IMR-90 (cell line): ENCODE results near the gene SLC12A4. TPM values are rescaled to one million over a fixed set of nuclear protein-coding genes. Genes with fewer than 3 reads are reported as not detected.

Experiments
- ATAC-seq: fragments of 200-7000 bp; cut with Tn5 transposase; 2 replicates; pipeline ENCODE4 v1.9.1; 2020; ENCODE audit warnings: low read depth, mild to moderate bottlenecking, moderate library complexity
- BruUV-seq: library from RNA; stranded (reverse); fragments of 400-500 nt; replicated peaks from 2 replicates; lab custom pipeline; 2021; lab: Mats Ljungman, UMichigan
- CTCF ChIA-PET: fragments of 300-600 bp; formaldehyde crosslinking; extraction: SDS; loops from one replicate; lab custom pipeline; 2021; ENCODE audit warnings: antibody characterized with exemption; lab: Yijun Ruan, JAX
- POLR2A ChIA-PET: fragments of 300-600 bp; sonication (Branson Sonifier 250); formaldehyde crosslinking; loops from one replicate; lab custom pipeline; 2022; ENCODE audit warnings: antibody characterized with exemption; ENCODE audit not compliant: unreplicated experiment; lab: Charles Lee
- DNase-seq: peaks from one replicate; pipeline ENCODE4 v3.0.0; 2013
- H2AFZ ChIP-seq: replicated peaks from 2 replicates; pipeline ENCODE3; 2013; ENCODE audit warnings: low read length, mild to moderate bottlenecking; ENCODE audit not compliant: poor library complexity
- H2AK5ac ChIP-seq: 2 replicates; pipeline ENCODE4 v1.6.1; 2013; ENCODE audit warnings: low read depth, low read length, inconsistent platforms
- H2AK9ac ChIP-seq: replicated peaks from 2 replicates; pipeline ENCODE3; 2013; ENCODE audit warnings: mild to moderate bottlenecking, low read depth, low read length, moderate library complexity; ENCODE audit not compliant: poor library complexity
- H2BK120ac ChIP-seq: 2 replicates; pipeline ENCODE4 v1.6.1; 2013; ENCODE audit warnings: low read depth, low read length, inconsistent platforms
- H2BK15ac ChIP-seq: 3 replicates; pipeline ENCODE4 v1.6.1; 2013; ENCODE audit warnings: low read depth, low read length, inconsistent platforms
- H2BK20ac ChIP-seq: 2 replicates; pipeline ENCODE4 v1.6.1; 2013; ENCODE audit warnings: low read depth, mild to moderate bottlenecking, inconsistent platforms, low read length, moderate library complexity
- H2BK5ac ChIP-seq: 2 replicates; pipeline ENCODE4 v1.6.1; 2013; ENCODE audit warnings: mild to moderate bottlenecking, low read depth, low read length, inconsistent platforms; ENCODE audit not compliant: poor library complexity, severe bottlenecking
- H3K14ac ChIP-seq: replicated peaks from 2 replicates; pipeline ENCODE4 v1.6.1; 2013; ENCODE audit warnings: low read depth, low read length, inconsistent platforms
- H3K18ac ChIP-seq: 2 replicates; pipeline ENCODE4 v1.6.1; 2013; ENCODE audit warnings: low read depth, low read length, control low read depth
- H3K23ac ChIP-seq: 2 replicates; pipeline ENCODE4 v1.6.1; 2013; ENCODE audit warnings: low read depth, low read length, inconsistent platforms
- H3K27ac ChIP-seq: 2 replicates; pipeline ENCODE4 v1.5.1; 2013; ENCODE audit warnings: mild to moderate bottlenecking, control low read depth, low read length; ENCODE audit not compliant: insufficient read depth
- H3K27me3 ChIP-seq: 2 replicates; pipeline ENCODE4 v1.6.1; 2013; ENCODE audit warnings: low read length; ENCODE audit not compliant: control insufficient read depth, insufficient read depth
- H3K36me3 ChIP-seq: 2 replicates; pipeline ENCODE4 v1.6.1; 2013; ENCODE audit warnings: low read length, mixed read lengths; ENCODE audit not compliant: control insufficient read depth, insufficient read depth
- H3K4ac ChIP-seq: 2 replicates; pipeline ENCODE4 v1.6.1; 2013; ENCODE audit warnings: low read depth, low read length, inconsistent platforms
- H3K4me1 ChIP-seq: 2 replicates; pipeline ENCODE4 v1.6.1; 2013; ENCODE audit warnings: low read length, mixed read lengths; ENCODE audit not compliant: control insufficient read depth, insufficient read depth
- H3K4me2 ChIP-seq: 2 replicates; pipeline ENCODE4 v1.6.1; 2013; ENCODE audit warnings: low read depth, mild to moderate bottlenecking, control low read depth, low read length, moderate library complexity
- H3K4me3 ChIP-seq: 2 replicates; pipeline ENCODE4 v1.5.1; 2013; ENCODE audit warnings: low read depth, mild to moderate bottlenecking, control low read depth, low read length, moderate library complexity; ENCODE audit not compliant: insufficient read depth
- H3K56ac ChIP-seq: 2 replicates; pipeline ENCODE4 v1.6.1; 2013; ENCODE audit warnings: low read length, inconsistent platforms; ENCODE audit not compliant: insufficient read depth; ENCODE audit errors: extremely low read depth
- H3K79me1 ChIP-seq, 2 experiments: 2 replicates each; pipeline ENCODE4 v1.6.1; 2013; ENCODE audit warnings: low read length in 2 of 2, inconsistent platforms in 1 of 2, low read depth in 1 of 2
- H3K9ac ChIP-seq: 2 replicates; pipeline ENCODE4 v1.6.1; 2013; ENCODE audit warnings: low read depth, low read length, control low read depth
- H3K9me1 ChIP-seq: 2 replicates; pipeline ENCODE4 v1.6.1; 2013; ENCODE audit warnings: low read length, inconsistent platforms; ENCODE audit not compliant: insufficient read depth
- H3K9me3 ChIP-seq: 2 replicates; pipeline ENCODE4 v1.6.1; 2013; ENCODE audit warnings: low read length; ENCODE audit not compliant: control insufficient read depth, insufficient read depth
- H4K20me1 ChIP-seq: 2 replicates; pipeline ENCODE4 v1.6.1; 2013; ENCODE audit warnings: low read length, inconsistent platforms; ENCODE audit not compliant: insufficient read depth
- H4K5ac ChIP-seq: 2 replicates; pipeline ENCODE4 v1.6.1; 2013; ENCODE audit warnings: mild to moderate bottlenecking, low read depth, low read length, control low read depth
- H4K8ac ChIP-seq, 2 experiments: 2 replicates each; pipeline ENCODE4 v1.6.1; 2013; ENCODE audit warnings: low read depth in 2 of 2, low read length in 2 of 2, control low read depth in 1 of 2, inconsistent platforms in 1 of 2
- H4K91ac ChIP-seq: 2 replicates; pipeline ENCODE4 v1.6.1; 2013; ENCODE audit warnings: low read depth, low read length, inconsistent platforms; ENCODE audit not compliant: insufficient read depth
- BHLHE40 ChIP-seq: fragments of 150-350 bp; IDR thresholded peaks from 2 replicates; pipeline ENCODE4 v1.6.1; 2016; ENCODE audit warnings: mild to moderate bottlenecking, low read depth, low read length
- CEBPB ChIP-seq: IDR thresholded peaks from 2 replicates; pipeline ENCODE4 v1.6.1; 2012; ENCODE audit warnings: low read depth, low read length, improper control_type of control experiment
- CHD1 ChIP-seq: IDR thresholded peaks from 2 replicates; pipeline ENCODE4 v1.6.1; 2012; ENCODE audit warnings: low read depth, low read length, improper control_type of control experiment
- FOS ChIP-seq: fragments of 150-350 bp; IDR thresholded peaks from 2 replicates; pipeline ENCODE4 v1.6.1; 2016; ENCODE audit warnings: low read depth, low read length
- MAFK ChIP-seq: IDR thresholded peaks from 2 replicates; pipeline ENCODE4 v1.6.1; 2012; ENCODE audit warnings: low read depth, low read length, improper control_type of control experiment
- MAZ ChIP-seq: IDR thresholded peaks from 2 replicates; pipeline ENCODE4 v1.6.1; 2012; ENCODE audit warnings: low read depth, mild to moderate bottlenecking, low read length, improper control_type of control experiment, moderate library complexity, borderline replicate concordance
- MXI1 ChIP-seq: IDR thresholded peaks from 2 replicates; pipeline ENCODE4 v1.6.1; 2012; ENCODE audit warnings: low read depth, mild to moderate bottlenecking, low read length, moderate library complexity, borderline replicate concordance
- NFE2L2 ChIP-seq: fragments of 150-350 bp; IDR thresholded peaks from 2 replicates; pipeline ENCODE4 v1.6.1; 2016; ENCODE audit warnings: low read depth, mild to moderate bottlenecking, low read length
- POLR2A ChIP-seq: IDR thresholded peaks from 2 replicates; pipeline ENCODE4 v1.6.1; 2012; ENCODE audit warnings: mild to moderate bottlenecking, low read depth, low read length
- RAD21 ChIP-seq: IDR thresholded peaks from 2 replicates; pipeline ENCODE4 v1.6.1; 2012; ENCODE audit warnings: low read length, improper control_type of control experiment
- RCOR1 ChIP-seq: IDR thresholded peaks from 2 replicates; pipeline ENCODE4 v1.6.1; 2012; ENCODE audit warnings: mild to moderate bottlenecking, low read length, improper control_type of control experiment; ENCODE audit not compliant: insufficient replicate concordance
- RFX5 ChIP-seq: IDR thresholded peaks from 2 replicates; pipeline ENCODE4 v1.8.0; 2012; ENCODE audit warnings: low read depth, mild to moderate bottlenecking, low read length, moderate library complexity
- SMC3 ChIP-seq: fragments of 150-350 bp; IDR thresholded peaks from 2 replicates; pipeline ENCODE4 v1.6.1; 2016; ENCODE audit warnings: low read depth, mild to moderate bottlenecking, antibody characterized with exemption, low read length, moderate library complexity
- whole genome bisulfite sequencing, 2 experiments: methylation state at CpG; one replicate each; pipeline versions ENCODE4 v1.1.5 to v1.1.7; 2013; ENCODE audit warnings: missing lambda C conversion rate in 2 of 2; ENCODE audit not compliant: insufficient read length in 1 of 2; ENCODE audit errors: extremely low coverage in 2 of 2; 5-methylcytosine and 5-hydroxymethylcytosine counted together
- dilution Hi-C: fragments of 300-500 bp; cut with HindIII; formaldehyde crosslinking; loops from one replicate; pipeline ENCODE4 v1.14.3; 2018; ENCODE audit warnings: low sequenced_read_pairs; ENCODE audit not compliant: unreplicated experiment
- in situ Hi-C: fragments of 300-500 bp; cut with MboI; formaldehyde crosslinking; loops from 3 replicates; pipeline ENCODE4 v1.14.3; 2019; ENCODE audit warnings: low sequenced_read_pairs, inconsistent platforms, mixed read lengths
- intact Hi-C: fragments of 100-400 bp; cut with micrococcal nuclease; formaldehyde crosslinking; loops from 2 replicates; pipeline ENCODE4 v1.10.0; 2022
- polyA plus RNA-seq, 3 experiments: library from polyadenylated mRNA; depleted of rRNA; stranded (reverse); fragments of >200 nt; gene quantifications; 2 replicates each; pipeline ENCODE4 v1.2.3, GENCODE V29; 2012; ENCODE audit warnings: low replicate concordance in 1 of 3
- total RNA-seq: library from RNA; depleted of rRNA; stranded (reverse); fragments of >200 nt; gene quantifications from 2 replicates; pipeline ENCODE4 v1.2.3, GENCODE V29; 2012
- TF ChIP-seq, protein P1 (sequence below): fragments of 150-350 bp; IDR thresholded peaks from 2 replicates; pipeline ENCODE4 v1.6.1; 2016; ENCODE audit warnings: low read depth, mild to moderate bottlenecking, low read length, moderate library complexity, borderline replicate concordance
- TF ChIP-seq, protein P2 (sequence below): conservative IDR thresholded peaks from 2 replicates; pipeline ENCODE4 v1.5.1; 2012; ENCODE audit warnings: mild to moderate bottlenecking, low read depth, low read length, improper control_type of control experiment
- TF ChIP-seq, protein P3 (sequence below): fragments of 150-350 bp; IDR thresholded peaks from 2 replicates; pipeline ENCODE4 v1.6.1; 2017; ENCODE audit warnings: mild to moderate bottlenecking, antibody characterized with exemption, low read length, low read depth

The SLC12A4 gene
- total and polyA plus RNA-seq, 2 of the 4 experiments (the other 2 are of a cell fraction): 36.6 to 132 TPM

DNA sequence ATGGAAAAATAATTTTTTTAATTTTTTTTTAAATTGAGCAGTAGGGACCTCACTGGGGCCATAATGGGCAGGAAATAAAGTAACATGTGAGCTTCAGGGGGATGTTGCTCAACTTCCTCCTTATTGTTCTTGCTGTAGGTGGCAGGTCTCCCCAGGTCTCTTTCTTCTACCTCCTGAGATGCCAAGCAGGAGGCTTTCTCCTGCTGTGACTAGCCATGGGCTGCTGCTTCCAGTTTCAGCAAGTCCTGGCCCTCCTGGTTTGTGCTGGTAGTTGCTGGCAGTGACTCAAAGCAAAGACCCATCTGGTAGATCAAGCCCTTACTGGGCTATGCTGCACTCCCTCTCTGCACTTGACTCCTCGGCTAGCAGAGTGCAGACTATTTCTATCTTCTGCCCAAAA lies 45.0 kb upstream of the SLC12A4 start:
- peaks cover 16% of the 10 kb centered on the region for H3K27me3 ChIP-seq
- no peaks in the 10 kb centered on the region for H3K36me3 ChIP-seq
- H3K9me1 ChIP-seq: peaks cover 2% of the 10 kb centered on the region; the same call in 1 of the 2 replicates
- H3K14ac ChIP-seq: no peak overlapping the region
- no peak overlapping the region for H3K23ac ChIP-seq
- BruUV-seq: no TSS peak
- dilution Hi-C loops (no loop called here), in situ Hi-C loops (no loop called here), intact Hi-C loops (no loop called here)
- H3K18ac ChIP-seq: no peak overlapping the region
- H4K20me1 ChIP-seq: no peaks in the 10 kb centered on the region
- H3K4me3 ChIP-seq: no peak overlapping the region
- ATAC-seq (no peak), DNase-seq (no peak)
- H2AK9ac ChIP-seq: no peak overlapping the region
- WGBS, 2 experiments: no CpG with 5 or more reads among the region's 1 CpG
- H3K27ac ChIP-seq: no peak overlapping the region
- no peak overlapping the region for H2AK5ac ChIP-seq
- H2BK5ac ChIP-seq: no peak overlapping the region
- no peaks in the 10 kb centered on the region for H3K4me1 ChIP-seq
- H3K9ac ChIP-seq: no peak overlapping the region
- no peak overlapping the region for H2BK20ac ChIP-seq
- TF ChIP-seq CEBPB (no peak), MAFK (no peak), NFE2L2 (no peak), RFX5 (no peak), SMC3 (no peak), MXI1 (no peak), CHD1 (no peak), RCOR1 (no peak), MAZ (no peak), BHLHE40 (no peak), RAD21 (no peak), FOS (no peak), POLR2A (no peak)
- TF ChIP-seq, protein P1, sequence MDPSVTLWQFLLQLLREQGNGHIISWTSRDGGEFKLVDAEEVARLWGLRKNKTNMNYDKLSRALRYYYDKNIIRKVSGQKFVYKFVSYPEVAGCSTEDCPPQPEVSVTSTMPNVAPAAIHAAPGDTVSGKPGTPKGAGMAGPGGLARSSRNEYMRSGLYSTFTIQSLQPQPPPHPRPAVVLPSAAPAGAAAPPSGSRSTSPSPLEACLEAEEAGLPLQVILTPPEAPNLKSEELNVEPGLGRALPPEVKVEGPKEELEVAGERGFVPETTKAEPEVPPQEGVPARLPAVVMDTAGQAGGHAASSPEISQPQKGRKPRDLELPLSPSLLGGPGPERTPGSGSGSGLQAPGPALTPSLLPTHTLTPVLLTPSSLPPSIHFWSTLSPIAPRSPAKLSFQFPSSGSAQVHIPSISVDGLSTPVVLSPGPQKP: no peak
- TF ChIP-seq, protein P2, sequence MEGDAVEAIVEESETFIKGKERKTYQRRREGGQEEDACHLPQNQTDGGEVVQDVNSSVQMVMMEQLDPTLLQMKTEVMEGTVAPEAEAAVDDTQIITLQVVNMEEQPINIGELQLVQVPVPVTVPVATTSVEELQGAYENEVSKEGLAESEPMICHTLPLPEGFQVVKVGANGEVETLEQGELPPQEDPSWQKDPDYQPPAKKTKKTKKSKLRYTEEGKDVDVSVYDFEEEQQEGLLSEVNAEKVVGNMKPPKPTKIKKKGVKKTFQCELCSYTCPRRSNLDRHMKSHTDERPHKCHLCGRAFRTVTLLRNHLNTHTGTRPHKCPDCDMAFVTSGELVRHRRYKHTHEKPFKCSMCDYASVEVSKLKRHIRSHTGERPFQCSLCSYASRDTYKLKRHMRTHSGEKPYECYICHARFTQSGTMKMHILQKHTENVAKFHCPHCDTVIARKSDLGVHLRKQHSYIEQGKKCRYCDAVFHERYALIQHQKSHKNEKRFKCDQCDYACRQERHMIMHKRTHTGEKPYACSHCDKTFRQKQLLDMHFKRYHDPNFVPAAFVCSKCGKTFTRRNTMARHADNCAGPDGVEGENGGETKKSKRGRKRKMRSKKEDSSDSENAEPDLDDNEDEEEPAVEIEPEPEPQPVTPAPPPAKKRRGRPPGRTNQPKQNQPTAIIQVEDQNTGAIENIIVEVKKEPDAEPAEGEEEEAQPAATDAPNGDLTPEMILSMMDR: no peak
- TF ChIP-seq, protein P3, sequence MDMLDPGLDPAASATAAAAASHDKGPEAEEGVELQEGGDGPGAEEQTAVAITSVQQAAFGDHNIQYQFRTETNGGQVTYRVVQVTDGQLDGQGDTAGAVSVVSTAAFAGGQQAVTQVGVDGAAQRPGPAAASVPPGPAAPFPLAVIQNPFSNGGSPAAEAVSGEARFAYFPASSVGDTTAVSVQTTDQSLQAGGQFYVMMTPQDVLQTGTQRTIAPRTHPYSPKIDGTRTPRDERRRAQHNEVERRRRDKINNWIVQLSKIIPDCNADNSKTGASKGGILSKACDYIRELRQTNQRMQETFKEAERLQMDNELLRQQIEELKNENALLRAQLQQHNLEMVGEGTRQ: no peak
- no peak overlapping the region for H4K91ac ChIP-seq
- H3K79me1 ChIP-seq: no peaks in the 10 kb centered on the region
- H2BK15ac ChIP-seq: no peak overlapping the region
- POLR2A ChIA-PET: no interaction called here
- no peak overlapping the region for H2AFZ ChIP-seq
- no peaks in the 10 kb centered on the region for H3K9me3 ChIP-seq
- CTCF ChIA-PET: interaction anchor here (0.6 kb wide), 1 partner anchor 79 kb away, joined by 4 read pairs; no protein-coding TSS in a partner anchor
- H4K5ac ChIP-seq: no peak overlapping the region
- H2BK120ac ChIP-seq: no peak overlapping the region
- H3K56ac ChIP-seq: no peak overlapping the region
- H3K4me2 ChIP-seq: no peak overlapping the region
- no peak overlapping the region for H3K4ac ChIP-seq
- H4K8ac ChIP-seq: no peak overlapping the region
